ENCODE data around the gene SLC15A1.

Gene SLC15A1, protein sequence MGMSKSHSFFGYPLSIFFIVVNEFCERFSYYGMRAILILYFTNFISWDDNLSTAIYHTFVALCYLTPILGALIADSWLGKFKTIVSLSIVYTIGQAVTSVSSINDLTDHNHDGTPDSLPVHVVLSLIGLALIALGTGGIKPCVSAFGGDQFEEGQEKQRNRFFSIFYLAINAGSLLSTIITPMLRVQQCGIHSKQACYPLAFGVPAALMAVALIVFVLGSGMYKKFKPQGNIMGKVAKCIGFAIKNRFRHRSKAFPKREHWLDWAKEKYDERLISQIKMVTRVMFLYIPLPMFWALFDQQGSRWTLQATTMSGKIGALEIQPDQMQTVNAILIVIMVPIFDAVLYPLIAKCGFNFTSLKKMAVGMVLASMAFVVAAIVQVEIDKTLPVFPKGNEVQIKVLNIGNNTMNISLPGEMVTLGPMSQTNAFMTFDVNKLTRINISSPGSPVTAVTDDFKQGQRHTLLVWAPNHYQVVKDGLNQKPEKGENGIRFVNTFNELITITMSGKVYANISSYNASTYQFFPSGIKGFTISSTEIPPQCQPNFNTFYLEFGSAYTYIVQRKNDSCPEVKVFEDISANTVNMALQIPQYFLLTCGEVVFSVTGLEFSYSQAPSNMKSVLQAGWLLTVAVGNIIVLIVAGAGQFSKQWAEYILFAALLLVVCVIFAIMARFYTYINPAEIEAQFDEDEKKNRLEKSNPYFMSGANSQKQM

DNA sequence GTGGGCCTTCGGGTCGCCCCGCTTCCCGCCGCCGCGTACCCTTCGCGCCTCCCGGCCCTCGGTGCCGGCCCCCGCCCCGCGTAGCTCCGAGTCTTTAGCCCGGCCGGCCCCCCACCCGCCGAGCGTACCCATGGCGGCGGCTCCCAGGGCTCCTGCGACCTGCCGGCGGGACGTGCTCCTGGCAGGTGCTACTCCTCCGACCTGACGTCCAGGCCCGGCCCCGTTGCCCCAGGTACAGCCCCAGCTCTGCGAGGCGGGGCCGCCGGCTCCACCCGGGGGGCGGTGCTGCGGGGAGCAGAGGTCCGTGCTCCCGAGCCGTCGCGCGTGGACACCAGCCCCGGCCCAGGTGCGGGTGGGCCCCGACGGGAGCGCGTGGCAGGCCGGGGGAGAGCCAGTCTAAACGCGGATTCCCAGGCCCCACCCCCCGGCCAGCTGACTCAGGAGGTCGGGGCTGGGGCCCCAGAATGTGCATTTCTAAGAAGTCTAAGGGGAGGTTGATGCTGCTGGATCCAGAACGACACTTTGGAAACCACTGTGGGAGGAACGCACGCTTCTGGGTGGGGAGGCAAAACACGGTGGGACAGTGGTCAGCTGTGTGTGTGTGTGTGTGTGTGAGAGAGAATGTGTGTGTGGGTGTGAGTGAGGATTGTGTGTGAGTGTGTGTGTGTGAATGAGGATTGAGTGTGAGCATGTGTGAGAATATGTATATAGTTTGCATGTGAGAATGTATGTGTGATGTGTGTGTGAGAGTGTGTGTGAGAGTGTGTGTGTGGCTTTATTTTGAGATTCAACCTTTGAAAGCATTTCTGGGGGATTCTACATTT is at the start of gene SLC15A1:
Gene SLC15A1 (minus strand): TSS at position 206 of the 824 bp plus-strand sequence. CDS start 74 bp downstream, at position 132.
- TF ChIP-seq GATA1 (IDR thresholded peaks at IDR 0.05; ENCODE audit: low read depth, low read length) (no peak), POLR2A (IDR thresholded peaks at IDR 0.05; ENCODE audit: low read length) (no peak)

DNA sequence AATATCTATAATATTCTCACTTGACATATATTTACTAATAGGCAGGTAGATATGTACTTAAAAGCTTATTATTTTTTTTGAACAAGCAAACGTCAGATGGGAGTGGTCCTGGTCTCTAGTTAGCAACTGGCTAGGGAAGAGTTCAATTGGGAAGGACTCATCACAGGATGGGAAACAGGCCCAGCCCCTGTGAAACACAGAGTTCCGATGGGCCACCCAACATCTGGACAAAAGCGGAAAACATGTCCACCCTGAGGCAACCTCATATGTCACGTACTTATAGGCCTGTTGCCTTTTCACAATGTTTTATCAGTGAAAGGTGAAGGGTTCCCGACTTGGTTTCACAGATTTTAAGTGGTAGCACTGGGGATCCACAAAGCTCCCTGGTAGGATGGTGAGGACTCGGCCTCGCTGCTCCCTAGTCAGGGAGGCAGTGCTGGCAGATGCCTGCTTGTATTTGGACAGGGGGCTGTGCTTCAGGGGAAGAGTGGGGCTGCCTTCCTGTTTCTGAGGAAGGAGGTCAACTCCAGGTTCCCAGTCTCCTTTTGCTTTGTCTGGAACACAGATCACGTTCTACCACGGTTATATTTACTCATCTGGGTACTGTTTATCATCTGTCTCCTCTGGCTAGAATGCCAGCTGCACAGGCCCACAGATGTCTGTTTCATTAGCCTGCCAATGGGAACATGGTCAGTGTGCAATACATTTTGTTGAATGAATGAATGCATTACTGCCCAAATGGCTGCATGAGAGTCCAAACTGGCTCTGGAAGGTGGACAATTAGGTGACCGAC is 49.4 kb upstream of the SLC15A1 start:
- DNase-seq: no peak
- no peak for TF ChIP-seq GATA1 (IDR thresholded peaks at IDR 0.05; ENCODE audit: low read depth, low read length)
- TF ChIP-seq POLR2A (IDR thresholded peaks at IDR 0.05; ENCODE audit: low read length): no peak

More for the DNA sequence above, at the start of gene SLC15A1:
- no peak for DNase-seq

DNA sequence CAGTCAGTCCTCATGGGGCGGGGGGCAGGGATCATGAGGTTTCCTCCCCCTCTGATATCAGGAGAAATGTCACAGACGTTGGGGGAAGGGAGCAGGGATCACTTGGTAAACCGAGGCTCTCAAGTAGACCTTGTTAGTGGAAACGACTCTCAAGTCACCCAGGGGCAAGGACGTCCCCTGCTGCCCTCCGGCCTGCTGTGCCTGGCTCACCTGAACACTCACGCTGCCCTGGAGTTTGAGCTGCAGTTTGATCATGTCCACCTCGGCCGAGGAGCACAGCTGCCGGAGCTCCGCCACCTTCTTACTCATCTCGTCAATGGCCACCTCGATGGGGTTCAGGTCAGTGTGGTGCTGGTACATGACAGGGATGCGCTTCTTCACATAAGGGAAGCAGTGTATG is 47.6 kb upstream of the SLC15A1 start:
- no peak for DNase-seq
- TF ChIP-seq GATA1 (IDR thresholded peaks at IDR 0.05; ENCODE audit: low read depth, low read length) (no peak), POLR2A (IDR thresholded peaks at IDR 0.05; ENCODE audit: low read length) (no peak)

DNA sequence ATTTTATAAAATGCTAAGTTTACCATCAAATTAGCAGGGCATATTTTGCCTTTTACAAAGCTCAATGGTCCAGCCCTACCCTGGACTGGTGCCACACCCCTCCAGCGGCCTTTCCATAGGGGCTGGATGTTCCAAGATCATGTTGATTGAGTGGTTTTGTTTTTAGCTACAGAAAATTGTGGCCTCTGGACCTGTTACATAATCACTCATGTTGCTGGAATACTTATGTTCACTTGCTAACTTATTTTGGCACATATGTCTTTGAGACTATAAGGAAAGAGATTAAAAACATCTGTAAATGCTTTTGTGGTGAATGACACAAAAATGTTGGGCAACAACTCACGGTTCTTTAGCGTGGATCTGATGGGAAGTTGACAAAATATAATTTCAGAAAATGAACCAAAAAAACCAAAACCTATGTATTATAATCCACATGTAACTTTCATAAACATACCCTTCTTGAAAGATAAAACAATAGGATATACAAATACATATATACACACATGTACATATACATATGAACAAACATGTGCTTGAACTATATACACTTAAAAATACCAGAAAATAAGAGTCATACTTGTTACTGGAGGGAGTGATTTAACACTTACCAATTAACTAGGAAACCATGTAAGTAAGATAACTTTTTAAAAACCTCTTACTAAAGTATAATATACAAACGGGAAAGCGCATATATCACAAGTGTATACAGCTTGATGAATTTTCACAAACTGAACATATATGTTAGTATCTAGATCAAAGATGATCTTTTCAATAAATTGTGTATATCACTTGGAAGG is 46.6 kb upstream of the SLC15A1 start:
- TF ChIP-seq GATA1 (IDR thresholded peaks at IDR 0.05; ENCODE audit: low read depth, low read length) (no peak), POLR2A (IDR thresholded peaks at IDR 0.05; ENCODE audit: low read length) (no peak)
- DNase-seq: no peak

DNA sequence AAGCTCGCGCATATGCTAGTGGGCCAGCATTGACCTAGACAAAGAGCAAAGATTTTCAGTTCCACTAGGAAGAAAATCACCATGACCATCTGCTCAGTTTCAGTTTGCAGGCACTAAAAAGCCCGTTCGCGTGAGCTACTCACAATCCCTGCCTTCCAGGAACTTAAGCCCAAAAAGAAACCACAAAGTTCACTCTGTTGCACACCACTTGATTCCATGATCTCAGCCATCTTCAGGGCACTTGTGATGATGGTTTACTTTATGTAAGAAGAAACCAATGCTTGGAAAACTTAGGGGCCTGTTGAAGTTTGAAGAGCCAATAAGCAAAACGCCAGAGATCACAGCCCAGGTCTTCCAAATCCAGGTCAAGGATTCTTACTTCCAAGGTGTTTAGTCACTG is 45.0 kb upstream of the SLC15A1 start:
- no peak for TF ChIP-seq POLR2A (IDR thresholded peaks at IDR 0.05; ENCODE audit: low read length)
- no peak for TF ChIP-seq GATA1 (IDR thresholded peaks at IDR 0.05; ENCODE audit: low read depth, low read length)
- peak in 1 of 2 experiments; percentile 14 for DNase-seq

DNA sequence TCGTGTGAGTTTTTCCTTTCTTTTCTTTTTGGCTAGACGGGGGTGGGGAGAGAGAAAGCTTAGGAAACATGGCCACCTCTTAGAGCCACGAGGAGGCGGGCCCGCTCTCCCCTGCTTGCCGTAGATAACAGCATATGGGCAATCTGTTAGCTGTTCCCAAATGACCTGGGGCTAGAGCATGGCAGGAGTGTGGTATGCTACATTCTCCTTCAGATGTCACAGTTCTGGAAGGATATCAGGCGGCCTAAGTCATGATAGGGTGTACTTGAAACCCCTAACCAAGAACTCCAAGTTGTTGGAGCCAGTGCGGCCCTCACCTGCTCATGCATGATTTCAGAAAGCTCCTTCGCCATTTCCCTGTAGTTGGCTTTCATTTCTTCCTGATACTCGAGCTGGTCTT is 44.3 kb upstream of the SLC15A1 start:
- peak; percentile 82 to 91 for DNase-seq
- TF ChIP-seq POLR2A (IDR thresholded peaks at IDR 0.05; ENCODE audit: low read length) (no peak), GATA1 (IDR thresholded peaks at IDR 0.05; ENCODE audit: low read depth, low read length) (no peak)

DNA sequence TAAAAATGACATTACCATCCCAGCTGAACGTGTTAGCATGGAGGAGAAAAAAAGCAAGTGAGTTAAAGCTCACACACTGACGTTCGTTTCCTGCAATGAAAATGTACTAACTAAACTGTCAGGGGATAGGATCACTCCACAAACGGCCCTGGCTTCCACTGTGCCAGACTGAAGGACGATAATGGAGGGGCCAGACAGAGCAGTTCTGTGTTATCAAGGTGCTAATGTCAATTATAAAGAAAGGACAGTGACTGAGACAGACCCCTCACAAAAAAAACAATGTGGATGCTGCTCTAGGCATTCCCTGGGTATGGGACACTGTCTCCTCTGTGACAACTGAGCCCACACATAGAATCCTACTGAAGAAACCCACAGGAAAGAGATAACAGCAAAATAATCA is 43.7 kb upstream of the SLC15A1 start:
- DNase-seq: no peak
- TF ChIP-seq POLR2A (IDR thresholded peaks at IDR 0.05; ENCODE audit: low read length) (no peak), GATA1 (IDR thresholded peaks at IDR 0.05; ENCODE audit: low read depth, low read length) (no peak)

DNA sequence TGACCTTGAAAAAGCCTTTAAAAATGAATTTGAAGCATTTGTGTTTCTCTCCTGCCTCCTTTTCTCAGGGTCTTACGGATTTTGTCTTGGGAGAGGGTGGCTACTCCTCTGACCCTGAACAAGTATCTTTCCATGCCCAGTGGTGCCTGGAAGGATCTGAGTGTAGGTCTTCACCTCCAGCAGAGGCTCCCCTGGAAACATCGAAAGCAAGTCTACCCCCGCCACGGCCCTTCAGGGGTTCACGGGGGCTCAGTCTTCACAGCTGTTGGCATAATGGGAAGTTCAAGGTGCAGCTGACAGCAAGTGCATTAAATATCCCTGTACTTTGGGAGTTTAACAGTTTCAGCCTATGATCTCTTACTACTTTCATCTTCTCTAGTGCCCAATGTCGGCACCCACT is 42.7 kb upstream of the SLC15A1 start:
- TF ChIP-seq POLR2A (IDR thresholded peaks at IDR 0.05; ENCODE audit: low read length) (no peak), GATA1 (IDR thresholded peaks at IDR 0.05; ENCODE audit: low read depth, low read length) (no peak)
- no peak for DNase-seq

DNA sequence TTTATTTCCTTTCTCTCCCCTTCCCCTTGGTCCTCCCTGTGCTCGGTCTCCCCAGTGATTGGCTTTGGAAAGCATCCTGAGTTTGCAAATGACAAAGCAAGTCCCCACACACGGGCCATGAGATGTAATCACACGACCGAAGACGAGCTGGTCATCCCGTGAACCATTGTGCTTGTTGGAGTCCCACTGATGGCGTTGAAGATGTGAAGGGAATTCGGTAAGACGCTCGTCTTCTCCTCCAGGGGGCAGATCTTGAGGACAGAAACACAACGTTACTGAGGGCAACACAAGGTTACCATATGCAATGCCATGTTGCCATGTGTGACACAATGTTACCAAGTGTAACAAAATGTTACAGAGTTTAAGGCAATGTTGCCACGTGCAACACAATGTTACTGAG is 42.0 kb upstream of the SLC15A1 start:
- peak in 1 of 2 experiments; percentile 6 for DNase-seq
- TF ChIP-seq GATA1 (IDR thresholded peaks at IDR 0.05; ENCODE audit: low read depth, low read length): no peak
- TF ChIP-seq POLR2A (IDR thresholded peaks at IDR 0.05; ENCODE audit: low read length): no peak

DNA sequence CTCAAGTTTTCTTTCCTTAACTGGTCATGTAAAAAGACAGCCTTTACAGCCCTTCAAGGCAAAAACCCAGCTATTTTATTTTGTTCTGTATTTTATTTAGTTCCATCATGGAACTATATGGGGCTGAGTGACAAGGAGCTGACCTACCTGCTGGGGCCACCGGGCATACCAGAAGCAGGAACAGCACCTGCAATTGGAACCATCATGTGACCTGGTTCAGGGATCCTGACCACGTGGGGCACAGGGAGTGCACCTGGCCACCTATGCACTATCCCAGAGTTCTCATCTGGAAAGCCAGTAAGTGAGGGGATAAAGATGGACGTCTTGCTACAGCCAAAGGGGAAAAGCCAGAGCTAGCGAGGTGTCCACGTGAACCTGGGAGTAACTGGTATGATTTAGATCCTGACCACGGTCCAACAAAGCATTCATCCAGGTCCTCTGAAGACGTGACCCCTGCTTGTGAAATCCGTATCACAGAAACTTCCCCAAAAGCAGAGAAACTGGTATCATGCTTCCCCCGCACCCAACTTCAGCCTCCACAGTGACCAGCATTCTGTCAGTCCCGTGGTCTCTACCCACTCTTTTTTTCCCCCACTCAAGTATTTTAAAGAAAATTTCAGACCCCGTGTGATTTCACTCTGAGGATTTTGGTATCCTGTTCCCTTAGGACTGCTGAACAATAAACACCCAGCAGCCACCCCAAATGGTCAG is 40.5 kb upstream of the SLC15A1 start:
- TF ChIP-seq GATA1 (IDR thresholded peaks at IDR 0.05; ENCODE audit: low read depth, low read length): no peak
- no peak for TF ChIP-seq POLR2A (IDR thresholded peaks at IDR 0.05; ENCODE audit: low read length)
- no peak for DNase-seq

DNA sequence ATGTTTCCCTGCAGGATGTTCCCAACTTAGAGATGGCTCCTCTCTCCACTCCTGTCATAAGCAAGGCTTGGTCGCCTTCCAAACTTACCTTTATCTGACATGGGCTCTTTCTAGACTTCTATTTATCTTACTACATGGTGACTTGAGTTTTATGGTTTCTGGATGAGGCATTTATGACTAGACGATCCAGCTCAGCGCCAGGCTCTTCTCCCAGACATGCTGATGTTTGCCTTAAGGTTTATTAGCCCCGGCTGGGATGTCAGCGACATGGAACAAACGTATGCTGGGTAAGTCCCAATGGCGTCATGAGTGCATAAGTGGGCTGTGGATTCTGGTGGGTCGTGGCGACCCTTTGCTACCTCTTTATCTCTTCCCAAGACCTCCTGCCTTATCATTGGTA is 39.8 kb upstream of the SLC15A1 start:
- DNase-seq: no peak
- TF ChIP-seq POLR2A (IDR thresholded peaks at IDR 0.05; ENCODE audit: low read length) (no peak), GATA1 (IDR thresholded peaks at IDR 0.05; ENCODE audit: low read depth, low read length) (no peak)

DNA sequence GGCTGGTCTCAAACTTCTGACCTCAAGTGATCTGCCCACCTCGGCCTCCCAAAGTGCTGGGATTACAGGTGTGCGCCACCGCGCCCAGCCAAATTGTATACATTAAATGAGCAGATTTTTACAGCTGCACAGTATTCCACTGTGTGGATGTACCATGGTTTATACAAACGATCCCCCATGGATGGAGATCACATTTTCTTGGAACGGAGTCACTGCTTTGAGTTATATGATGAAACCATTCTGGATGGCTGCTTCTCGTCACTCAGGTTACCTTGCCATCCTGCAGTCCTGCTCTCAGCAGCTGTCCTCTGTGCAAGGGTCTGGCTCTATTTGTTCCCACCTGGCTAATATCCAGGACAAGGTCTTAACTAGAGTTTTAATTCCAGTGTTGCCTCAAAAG is 39.1 kb upstream of the SLC15A1 start:
- TF ChIP-seq POLR2A (IDR thresholded peaks at IDR 0.05; ENCODE audit: low read length) (no peak), GATA1 (IDR thresholded peaks at IDR 0.05; ENCODE audit: low read depth, low read length) (no peak)
- no peak for DNase-seq
